CD4-positive, alpha-beta T cell treated with Interleukin-2 at 100 ng/mL for 4 hours (primary cell): ENCODE results near the gene CCDC85C.

Source experiments
- DNase-seq: peaks from one replicate; pipeline ENCODE4 v3.0.0-alpha.2; 2020; ENCODE audit warnings: low spot score

Gene CCDC85C

DNA sequence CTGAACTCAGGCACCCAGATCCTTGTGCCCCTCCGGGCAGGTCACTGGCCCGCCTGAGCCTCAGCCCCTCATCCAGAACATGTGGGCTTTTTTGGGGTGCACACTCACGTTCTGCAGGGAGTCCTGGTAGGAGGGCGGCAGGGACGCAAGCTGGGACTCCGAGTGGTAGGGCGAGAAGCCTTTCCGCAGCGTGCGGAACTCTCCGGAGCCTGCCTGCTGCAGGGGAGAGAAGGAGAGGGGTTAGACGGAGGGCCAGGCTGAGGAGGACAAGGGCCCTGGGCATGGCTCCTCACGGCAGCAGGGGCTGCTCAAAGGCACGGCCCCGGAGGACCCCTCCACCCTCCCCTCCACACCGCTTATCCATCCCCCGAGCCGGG lies 82.0 kb downstream of the CCDC85C start:
- DNase-seq: no peak

DNA sequence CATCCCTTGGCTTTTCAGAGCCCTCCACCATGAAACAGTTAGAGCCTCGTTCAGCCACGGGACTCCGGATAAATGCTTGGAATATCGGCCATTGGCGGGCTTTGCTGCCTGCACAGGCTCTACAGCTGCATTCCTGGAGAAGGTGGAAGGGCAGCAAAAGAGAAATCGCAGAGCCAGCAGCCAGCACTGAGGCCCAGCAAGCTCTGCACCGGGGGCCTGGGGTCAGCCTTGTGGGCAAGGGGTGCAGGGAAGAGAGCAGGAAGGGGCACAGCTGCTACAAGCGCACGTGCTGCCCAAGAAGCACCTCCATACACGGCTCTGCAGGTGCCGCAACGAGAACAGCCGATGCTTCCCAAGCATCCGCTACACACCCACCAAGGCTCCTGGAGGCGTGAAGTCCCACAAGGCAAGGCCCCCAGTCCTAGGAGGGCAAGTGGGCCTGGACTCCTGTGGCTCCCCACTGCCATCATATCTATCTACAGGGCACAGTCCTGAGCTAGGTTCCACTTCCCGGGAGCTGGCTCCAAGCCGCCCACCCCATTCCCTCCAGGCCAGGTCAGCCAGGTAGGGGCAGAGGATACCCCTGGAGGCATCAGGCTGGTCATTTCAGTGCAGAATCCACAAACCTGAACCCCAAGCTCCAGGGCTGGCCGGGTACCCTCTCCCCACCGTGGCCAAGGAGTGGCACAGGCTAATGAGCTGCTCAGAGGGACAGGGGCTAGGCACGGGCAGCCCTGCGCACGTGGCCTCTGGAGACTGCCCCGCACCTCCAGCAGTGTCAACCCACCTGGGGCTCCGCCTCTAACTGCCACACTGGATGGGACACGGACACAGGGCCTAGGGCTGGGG lies 82.6 kb downstream of the CCDC85C start:
- DNase-seq: no peak

DNA sequence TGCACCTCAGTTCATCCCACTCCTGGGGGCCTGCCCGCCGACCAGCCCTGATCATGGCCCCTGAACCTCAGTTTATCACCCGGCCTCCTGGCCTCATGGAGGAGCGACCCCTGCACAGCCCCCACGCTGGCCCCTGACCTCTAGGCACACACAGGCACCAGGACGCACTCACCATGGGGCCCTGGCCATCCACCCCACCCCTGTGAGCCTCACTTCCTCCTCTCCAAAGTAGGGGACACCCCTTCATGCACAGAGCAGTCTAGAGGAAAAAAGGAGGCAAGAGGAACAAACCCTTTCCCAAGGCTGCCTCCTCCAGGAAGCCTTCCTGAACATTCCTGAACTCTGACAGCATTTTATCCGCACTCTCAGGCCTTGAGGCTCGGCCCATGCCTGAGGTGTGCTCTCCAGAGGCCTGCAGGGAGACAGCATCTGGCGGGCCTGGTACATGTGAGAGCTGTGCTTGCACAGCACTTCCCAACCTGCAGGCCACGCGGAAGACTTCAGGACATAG lies 83.4 kb downstream of the CCDC85C start:
- DNase-seq: no peak

DNA sequence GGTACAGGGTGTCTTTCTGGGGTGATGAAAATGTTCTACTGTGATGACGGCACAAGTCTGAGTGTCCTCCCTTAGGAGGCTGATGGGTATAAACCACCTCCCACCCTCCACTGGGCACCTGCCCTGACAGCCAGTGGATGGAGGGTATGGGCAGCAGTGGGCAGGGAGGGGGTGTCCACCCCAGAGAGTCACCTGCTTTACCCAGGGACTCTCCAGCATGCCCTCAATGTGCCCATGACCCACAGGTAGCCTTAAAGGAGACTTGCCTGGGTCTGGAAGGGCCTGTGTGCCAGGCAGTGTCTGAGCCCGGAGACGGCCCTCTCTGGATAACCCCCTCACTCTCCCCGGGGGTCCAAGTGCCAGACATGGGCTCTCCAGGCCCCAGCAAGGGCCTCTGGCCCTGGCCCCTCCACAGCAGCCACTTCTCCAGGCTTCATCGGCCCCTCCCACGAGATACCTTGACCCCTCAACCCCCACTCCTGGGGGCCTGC lies 84.0 kb downstream of the CCDC85C start:
- no peak for DNase-seq

DNA sequence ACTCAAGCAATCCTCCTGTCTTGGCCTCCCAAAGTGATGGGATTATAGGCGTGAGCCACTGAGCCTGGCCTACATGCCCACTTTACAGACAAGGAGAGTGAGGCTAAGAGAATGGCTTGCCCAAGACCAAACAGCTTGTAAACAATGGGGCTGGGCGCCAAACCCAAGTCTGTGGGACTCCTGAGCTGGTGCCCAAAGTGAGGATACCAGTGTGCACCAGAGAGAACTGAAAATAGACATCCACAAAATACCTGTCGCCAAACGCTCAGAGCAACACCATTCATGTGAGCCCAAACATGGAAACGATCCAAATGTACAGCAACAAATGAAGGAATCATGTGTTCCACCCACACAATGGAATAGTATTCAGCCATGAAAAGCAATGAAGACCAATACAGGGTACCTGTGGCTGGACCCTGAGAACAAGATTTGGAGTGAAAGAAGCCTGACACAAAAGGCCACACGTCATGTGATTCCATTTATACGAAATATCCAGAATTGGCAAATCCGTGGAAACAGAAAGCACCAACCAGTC lies 84.6 kb downstream of the CCDC85C start:
- DNase-seq: no peak

DNA sequence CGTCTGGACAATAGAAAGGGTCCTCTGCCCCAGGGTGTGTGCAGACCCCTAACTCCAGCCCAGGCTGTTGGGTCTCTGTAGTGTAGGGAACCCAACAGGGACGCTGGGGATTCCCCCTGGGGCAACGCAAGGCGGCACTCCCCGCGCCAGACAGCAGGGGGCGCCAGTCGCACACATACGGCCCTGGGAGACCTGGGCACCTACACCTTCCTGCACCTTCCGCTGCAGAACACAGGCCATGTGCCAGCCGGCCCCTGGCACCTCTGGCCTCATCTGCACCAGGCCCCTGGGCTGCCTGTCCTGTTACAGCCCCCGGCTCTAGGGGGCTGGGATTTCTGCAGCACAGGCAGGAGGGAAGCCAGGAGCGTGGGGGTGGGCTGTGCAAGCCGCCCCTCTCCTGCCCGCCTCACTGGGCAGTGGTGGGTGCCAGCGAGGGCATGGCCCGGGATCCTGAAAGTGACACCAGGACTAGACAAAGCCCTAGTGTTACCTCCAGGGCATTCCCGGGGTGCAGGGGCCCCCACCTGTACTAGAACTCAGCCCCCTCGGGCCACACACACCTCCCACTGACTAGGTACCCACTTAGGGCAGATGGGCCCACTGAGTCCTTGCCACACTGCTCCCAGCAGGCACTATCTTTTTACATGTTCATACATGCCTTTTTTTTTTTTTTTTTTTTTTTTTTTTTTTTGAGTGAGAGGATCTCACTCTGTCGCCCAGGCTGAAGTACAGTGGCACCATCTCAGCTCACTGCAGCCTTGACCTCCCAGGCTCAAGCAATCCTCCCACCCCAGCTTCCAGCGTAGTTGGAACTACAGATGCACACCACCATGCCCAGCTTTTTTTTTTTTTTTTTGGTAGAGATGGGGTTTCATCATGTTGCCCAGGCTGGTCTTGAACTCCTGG lies 85.3 kb downstream of the CCDC85C start:
- peak; percentile 80 for DNase-seq

DNA sequence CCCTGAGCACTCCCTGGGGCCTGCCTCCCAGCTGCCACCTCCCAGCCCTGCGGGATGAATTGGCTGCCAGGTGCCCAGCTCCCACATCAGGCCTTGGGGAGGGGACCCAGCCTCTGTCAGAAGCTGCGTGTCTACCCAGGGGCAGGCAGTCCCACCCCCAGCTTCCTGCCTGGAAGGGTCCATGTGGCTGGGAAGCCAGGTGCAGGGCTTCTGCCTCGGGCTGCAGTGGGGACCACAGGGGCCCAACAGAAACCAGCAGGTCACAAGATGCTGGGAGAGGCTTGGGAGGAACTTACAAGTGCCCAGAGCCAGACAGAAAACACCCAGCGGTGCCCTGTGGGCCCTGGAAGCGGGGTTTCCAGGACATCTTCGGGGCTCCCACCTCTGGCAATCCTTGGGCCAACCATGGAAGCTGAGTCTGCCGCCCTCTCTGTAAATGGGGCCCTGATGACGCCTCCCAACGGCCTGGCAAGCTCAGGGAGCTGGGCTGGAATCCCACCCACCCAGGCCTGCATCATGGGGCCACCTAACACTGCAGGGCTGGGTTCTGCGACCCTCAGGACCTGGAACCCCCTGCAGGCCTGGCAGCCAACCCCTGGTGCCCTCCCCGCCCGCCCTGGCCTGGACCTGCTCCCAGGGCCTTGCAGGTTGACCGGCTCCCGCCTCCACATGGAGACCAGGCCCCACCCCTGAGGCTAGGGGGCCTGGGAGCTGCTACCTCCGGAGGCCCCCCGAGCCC lies 86.2 kb downstream of the CCDC85C start:
- DNase-seq: no peak

DNA sequence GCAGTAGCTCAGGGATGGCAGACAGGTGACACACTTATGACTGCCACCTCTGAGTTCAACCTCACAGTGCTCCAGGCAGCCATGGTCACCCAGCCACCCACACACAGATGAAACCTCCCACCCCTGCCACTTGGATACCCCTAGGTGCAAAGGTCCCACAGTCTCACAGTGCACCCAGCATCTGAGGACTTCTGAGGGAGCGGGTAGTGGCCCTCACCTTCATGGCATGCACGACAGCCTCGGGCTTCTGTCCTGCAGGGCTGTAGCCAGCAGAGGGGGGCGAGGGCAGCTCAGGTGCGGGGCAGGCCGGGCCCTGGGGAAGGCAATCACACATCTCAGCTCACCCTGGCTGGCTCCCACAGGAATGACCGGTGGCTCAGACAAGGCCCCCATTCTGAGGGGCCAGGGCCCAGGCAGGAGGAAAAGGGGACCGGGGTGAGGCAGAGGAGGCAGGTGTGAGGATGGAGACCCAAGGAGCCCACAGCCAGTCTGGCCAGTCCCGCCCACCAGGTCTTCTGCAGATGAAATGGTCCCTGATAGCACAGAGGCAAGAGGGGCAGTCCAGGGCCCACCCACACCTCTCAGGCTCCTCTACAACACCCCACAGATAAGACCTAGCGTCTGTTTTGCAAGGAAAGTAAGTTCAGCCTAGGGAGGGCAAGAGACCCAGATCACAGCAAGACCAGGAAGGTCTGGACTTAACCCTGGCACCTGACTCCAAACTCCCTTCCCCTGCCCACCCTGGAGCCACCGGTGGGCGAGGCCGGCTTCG lies 87.0 kb downstream of the CCDC85C start:
- DNase-seq: no peak

DNA sequence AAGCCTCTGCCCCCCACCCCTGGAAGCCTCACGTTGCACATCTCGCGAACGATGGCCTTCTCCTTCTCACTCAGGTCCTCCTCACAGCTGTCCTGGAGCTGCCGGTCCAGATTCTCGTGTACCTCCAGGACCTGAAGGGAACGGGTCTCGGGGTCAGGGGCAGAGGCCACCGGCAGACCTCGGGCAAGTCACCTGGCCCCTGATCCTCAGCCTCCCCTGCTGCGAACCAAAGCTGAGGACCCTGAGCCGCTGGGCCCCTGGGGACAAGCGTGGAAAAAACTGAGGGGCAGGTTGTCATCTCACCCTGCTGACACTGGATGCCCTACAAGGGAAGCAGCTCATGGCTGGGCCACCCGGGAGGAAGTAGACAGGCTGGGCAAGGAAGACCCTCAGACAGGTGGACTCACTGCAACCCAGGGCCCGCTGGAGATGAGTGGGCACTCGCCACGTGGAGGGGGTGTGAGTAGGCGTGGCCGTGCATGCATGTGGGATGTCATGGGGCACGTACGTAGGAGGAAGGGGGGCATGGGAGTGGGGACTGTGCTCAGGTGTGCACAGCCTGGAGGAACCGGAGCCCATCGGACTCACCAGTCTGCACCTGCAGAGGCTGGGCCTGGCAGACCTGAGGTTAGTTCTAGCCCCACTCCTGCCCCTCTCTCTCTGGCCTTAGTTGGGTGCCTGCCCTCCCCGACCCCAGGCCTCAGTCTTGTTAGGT lies 87.7 kb downstream of the CCDC85C start:
- DNase-seq: no peak

DNA sequence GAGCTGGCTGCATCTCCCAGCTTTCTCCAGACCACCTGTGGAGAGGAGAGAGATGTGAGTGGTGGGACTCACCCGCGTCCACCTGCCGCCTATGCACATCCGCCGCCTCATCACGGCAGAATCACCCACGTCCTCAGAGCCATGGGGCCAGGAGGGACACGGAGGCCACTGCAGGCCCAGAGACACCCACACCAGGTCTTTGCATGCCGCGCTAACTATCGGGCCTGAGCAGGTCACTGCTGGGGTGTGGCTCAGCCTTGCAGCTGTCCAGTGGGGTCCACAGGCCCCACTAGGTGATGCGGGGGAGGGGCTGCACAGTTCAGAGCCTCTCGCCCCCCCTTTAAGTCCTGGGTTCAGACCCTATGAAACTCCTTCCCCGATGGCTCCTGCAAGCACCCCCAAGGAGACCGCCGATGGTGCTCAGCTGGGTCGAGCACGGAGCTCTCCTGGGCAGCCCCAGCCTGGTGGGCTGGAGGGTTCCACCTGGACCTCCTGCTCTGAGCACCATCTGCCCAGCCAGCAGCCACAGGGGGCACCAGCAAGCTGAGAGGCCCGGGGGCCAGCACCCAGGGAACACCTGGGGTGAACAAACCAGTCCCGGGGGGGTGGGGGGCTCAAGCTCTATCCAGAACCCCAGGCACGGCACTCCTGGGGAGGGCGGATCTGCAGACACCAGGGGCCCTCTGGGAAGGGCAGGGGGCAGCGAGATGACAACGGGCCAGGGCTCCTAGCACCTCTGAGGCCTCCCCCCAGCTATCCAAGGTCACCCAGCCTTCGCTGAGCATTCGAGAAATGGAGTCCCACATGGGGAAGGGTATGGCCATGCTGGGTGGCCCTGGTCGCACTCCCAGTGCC lies 88.5 kb downstream of the CCDC85C start:
- DNase-seq: no peak

DNA sequence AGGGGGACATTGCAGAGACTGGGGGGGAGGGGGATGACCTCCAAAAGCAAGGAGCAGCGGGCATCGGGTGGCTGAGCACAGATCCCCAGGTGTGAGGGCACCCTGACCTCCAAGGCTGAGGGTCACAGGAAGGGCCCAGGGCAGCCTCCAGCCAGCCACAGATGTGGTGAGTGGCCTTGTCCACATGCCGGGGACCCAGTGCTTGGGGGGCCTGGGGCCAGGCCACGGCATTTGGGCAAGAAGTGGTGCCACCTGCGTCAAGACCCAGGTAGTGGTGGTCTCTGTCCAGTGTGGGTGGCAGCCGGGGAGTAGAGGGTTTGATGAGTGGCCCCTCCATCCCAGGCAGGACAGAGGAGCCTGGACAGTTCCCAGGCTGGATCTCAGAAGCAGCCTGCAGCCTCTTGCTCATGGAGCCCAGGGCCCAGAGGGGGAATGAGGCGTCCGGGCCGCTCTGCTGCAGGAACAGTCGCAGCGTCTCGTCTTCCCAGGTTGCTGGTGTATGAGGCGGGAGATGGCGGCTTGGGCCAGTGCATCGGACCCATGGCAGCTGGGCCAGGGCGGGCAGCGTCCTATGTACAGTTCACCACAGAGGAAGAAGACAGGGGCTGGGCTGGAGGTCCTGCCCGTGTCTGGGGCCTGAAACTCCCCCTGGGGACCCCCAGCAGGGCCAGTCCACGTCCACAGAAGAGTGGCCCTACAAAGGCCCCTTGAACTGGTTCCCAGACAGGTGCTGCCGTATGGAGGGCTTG lies 89.3 kb downstream of the CCDC85C start:
- DNase-seq: no peak

DNA sequence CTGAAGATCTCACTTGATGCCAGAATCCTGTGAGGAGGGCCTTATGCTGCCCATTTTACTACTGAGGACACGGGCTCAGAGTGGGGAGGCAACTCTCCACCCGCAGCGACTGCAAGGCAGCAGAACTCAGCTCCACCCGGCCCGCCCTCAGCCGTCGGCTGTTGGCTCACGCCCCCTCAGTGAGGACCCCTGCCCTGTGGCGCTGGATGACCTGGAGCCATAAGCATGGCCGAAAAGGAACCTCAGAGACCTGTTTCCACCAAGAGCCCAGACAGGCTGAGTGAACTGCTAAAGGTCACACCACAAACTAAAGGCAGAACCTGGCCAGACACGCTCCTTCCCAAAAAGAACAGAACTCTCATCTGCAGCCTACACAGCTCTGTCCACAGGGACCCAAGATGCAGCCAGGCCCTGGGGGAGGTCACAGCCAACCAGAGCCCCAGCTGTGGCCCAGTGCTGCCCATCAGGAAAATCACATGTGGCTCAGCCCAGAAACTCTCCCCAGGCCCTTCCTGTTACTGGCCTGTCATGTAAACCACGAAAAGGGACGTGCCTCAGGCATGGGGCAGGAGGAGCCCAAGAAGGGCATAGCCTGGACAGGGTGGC lies 90.0 kb downstream of the CCDC85C start:
- DNase-seq: no peak

DNA sequence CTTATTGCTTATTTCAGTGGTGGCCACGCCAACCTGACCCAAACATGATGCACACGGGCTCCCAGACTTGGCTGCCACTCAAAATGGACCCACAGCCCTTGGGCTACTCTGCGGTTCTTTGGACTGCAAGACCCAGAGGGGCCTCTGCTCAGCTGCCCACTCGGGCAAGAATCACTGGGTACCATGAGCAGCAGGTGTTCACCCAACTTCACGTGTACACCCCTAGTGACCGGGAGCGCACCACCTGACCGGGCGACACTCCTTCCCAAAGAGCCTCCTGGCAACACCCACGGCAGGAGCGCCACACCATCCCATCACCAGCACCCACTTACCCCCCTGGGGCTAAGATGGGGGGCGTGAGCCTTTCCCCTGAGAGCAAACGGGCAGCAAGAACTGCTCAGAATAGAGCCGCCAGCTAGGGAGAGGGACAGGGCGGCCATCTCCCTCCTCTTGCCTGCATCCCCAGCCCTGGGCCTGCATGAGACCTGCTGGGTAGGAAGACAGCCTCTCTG lies 90.8 kb downstream of the CCDC85C start:
- DNase-seq: no peak

DNA sequence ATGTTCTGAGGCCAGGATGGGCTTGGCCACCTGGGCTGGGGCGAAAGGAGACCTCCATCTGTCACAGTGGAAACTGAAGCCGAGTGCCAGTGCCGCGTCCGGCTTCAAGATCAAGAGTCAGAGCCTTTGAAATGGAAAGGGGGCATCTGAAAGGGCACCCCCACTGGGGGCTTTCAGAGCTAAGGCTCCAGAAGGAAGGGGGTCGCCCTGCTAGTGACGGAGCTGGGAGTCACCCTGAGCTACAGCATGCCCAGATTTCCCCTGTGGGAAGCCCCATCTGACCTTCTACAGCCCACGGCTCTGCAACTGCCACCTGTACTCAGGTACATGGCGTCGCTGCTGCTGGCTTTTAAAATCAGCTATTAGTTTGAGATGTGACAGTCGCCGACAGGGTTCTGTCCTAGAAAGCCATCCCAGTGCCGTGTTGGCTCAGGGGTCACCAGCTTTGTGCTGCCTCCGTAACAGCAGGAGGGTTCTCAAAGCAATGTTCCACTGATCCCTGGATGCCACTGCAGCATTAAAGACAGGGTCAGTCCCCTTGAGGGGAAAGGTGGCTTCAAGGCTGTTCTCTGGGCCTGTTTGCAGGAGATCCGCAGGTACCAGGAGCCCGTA lies 91.3 kb downstream of the CCDC85C start:
- DNase-seq: no peak

DNA sequence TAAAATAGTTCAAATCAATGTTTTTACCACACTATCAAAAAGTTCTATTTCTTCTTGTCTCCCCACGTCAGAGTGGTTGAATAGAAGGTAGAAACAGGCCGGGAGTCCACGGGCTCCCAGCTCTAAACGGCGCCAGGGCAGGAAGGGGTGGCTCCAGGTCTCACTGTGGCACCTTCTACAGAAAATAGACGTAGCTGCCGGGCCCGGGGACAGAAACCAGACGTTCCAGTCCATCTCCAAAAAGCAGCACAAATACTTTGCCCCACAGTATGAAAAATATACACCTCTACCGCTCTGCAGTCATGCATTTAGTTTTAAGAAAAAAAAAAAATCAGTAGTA lies 91.9 kb downstream of the CCDC85C start:
- no peak for DNase-seq

DNA sequence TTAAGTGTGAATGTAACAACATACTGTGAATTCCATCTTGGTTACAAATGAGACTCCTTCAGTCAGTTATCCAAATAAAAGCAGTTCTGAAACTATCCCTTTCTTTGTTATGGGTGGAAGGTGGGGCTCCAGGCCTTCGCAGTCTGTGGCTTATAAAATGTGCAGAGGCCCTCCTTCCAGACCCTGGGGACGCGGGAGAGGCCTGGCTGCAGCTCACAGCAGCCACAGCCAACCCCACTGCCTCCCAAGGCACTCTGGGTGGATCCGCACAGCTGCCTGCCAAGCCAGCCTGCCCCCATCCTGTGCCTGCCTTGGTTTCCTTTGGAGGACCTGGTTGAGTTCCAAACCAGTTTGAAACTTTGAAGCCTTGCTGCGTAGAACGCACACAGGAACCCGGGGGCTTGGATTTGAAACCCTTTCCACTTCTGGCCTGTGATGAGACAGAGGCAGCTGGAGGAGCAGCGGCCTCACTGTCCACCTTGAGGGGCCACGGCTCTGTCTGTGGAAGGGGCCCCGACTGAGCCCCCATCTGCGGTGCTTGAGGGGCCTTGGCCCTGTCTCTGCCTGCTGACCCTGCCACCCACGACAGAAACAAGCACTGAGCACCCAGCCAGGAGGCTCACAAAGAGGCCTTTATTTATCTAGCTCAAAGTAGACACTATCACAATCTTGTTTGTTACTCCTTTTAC lies 92.4 kb downstream of the CCDC85C start:
- DNase-seq: no peak

DNA sequence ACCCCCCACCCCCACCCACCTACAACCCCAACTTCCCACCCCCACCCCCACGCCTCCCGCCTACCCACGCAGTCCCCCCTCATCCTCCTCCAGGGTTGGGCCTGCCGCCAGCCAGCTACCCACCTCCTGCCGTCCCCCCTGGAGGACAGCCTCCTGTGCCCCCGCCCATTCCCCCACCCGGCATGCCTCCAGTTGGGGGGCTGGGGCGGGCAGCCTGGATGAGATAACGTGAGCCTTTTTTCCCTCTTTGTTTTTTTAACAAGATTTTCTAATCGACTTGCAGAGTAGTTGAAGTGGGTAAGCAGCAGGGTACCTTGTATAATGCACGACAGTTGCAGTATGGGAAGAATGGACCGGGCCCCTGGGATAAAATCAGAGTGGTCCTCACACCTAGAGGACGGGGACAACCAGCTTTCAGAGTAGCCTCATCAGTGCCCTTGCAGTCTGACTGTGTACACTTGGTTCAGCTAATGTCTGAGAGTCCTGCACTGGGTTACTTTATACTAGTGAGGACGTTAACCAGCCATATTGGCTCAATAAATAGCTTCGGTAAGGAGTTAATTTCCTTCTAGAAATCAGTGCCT lies 93.4 kb downstream of the CCDC85C start:
- DNase-seq: no peak
